A549 (cell line): Measurements from ENCODE around the gene PLCD3. TPM values are rescaled to one million over a fixed set of nuclear protein-coding genes. Genes with fewer than 3 reads are reported as not detected.

Source experiments
- ATOH8 ChIP-seq: fragments of 250-450 bp; sonication (Bioruptor Pico); IDR thresholded peaks from 2 replicates; pipeline ENCODE4 v1.5.0; 2020; ENCODE audit warnings: low read depth, mild to moderate bottlenecking, moderate library complexity
- CBX8 ChIP-seq: fragments of 200-600 bp; sonication (generic); IDR thresholded peaks from 2 replicates; pipeline ENCODE4 v1.6.1; 2016
- CHD2 ChIP-seq: fragments of 150-350 bp; IDR thresholded peaks from 2 replicates; pipeline ENCODE4 v1.6.1; 2014; ENCODE audit warnings: low read length; ENCODE audit not compliant: partially characterized antibody
- CTCF ChIP-seq: fragments of >200 bp; sonication (Bioruptor Twin); formaldehyde crosslinking; IDR thresholded peaks from 3 replicates; pipeline ENCODE4 v1.5.1; 2016
- EHF ChIP-seq: fragments of 250-450 bp; sonication (Bioruptor Pico); IDR thresholded peaks from 2 replicates; pipeline ENCODE4 v1.5.0; 2020; ENCODE audit warnings: mild to moderate bottlenecking
- EHMT2 ChIP-seq: fragments of 200-600 bp; sonication (generic); IDR thresholded peaks from 2 replicates; pipeline ENCODE4 v1.6.1; 2016; ENCODE audit warnings: antibody characterized with exemption, low read depth, mild to moderate bottlenecking, moderate library complexity
- ELK1 ChIP-seq: fragments of 150-350 bp; IDR thresholded peaks from 2 replicates; pipeline ENCODE4 v1.6.1; 2014; ENCODE audit warnings: low read depth, mild to moderate bottlenecking, low read length
- HMGXB4 ChIP-seq: fragments of 250-450 bp; sonication (Bioruptor Pico); IDR thresholded peaks from 2 replicates; pipeline ENCODE4 v1.5.0; 2021; ENCODE audit warnings: mild to moderate bottlenecking, moderate library complexity, borderline replicate concordance
- HOXA7 ChIP-seq: fragments of 250-450 bp; sonication (Bioruptor Pico); IDR thresholded peaks from 2 replicates; pipeline ENCODE4 v1.5.0; 2020; ENCODE audit warnings: mild to moderate bottlenecking, moderate library complexity
- HOXB5 ChIP-seq: fragments of 250-450 bp; sonication (Bioruptor Pico); IDR thresholded peaks from 2 replicates; pipeline ENCODE4 v1.5.0; 2020; ENCODE audit warnings: mild to moderate bottlenecking, moderate library complexity
- JUN ChIP-seq, 2 experiments: fragments of >200 bp; sonication (Bioruptor Twin); formaldehyde crosslinking; IDR thresholded peaks; 2 replicates in 1 of 2; 3 replicates in 1 of 2; pipeline ENCODE4 v1.6.1; 2016 to 2017
- JUNB ChIP-seq: fragments of >200 bp; sonication (Bioruptor Twin); formaldehyde crosslinking; IDR thresholded peaks from 2 replicates; pipeline ENCODE4 v1.6.1; 2016
- MAFK ChIP-seq: fragments of 450-650 bp; IDR thresholded peaks from 2 replicates; pipeline ENCODE4 v1.6.1; 2014; ENCODE audit not compliant: partially characterized antibody
- MAZ ChIP-seq: fragments of 150-350 bp; IDR thresholded peaks from 2 replicates; pipeline ENCODE4 v1.6.1; 2014; ENCODE audit warnings: antibody characterized with exemption, low read depth, low read length, borderline replicate concordance
- NFE2L2 ChIP-seq: fragments of 150-350 bp; conservative IDR thresholded peaks from 2 replicates; pipeline ENCODE4 v1.6.1; 2014; ENCODE audit warnings: low read length
- NR3C1 ChIP-seq: fragments of >200 bp; sonication (Bioruptor Twin); formaldehyde crosslinking; IDR thresholded peaks from 3 replicates; pipeline ENCODE4 v1.6.1; 2017
- POLR2A ChIP-seq: IDR thresholded peaks from 2 replicates; pipeline ENCODE4 v1.6.1; 2012; ENCODE audit warnings: mild to moderate bottlenecking, low read length
- RCOR1 ChIP-seq: fragments of 150-350 bp; IDR thresholded peaks from 2 replicates; pipeline ENCODE4 v1.6.1; 2014; ENCODE audit warnings: antibody characterized with exemption, low read length, low read depth
- REST ChIP-seq: fragments of 200-600 bp; sonication (generic); IDR thresholded peaks from 2 replicates; pipeline ENCODE4 v1.6.1; 2016; ENCODE audit warnings: antibody characterized with exemption, mild to moderate bottlenecking, moderate library complexity
- RNF2 ChIP-seq: fragments of 200-600 bp; sonication (generic); IDR thresholded peaks from 2 replicates; pipeline ENCODE4 v1.6.1; 2016; ENCODE audit warnings: low read depth, mild to moderate bottlenecking, antibody characterized with exemption, moderate library complexity, borderline replicate concordance
- SMC3 ChIP-seq: fragments of >200 bp; sonication (Bioruptor Twin); formaldehyde crosslinking; IDR thresholded peaks from 3 replicates; pipeline ENCODE4 v1.6.1; 2018; ENCODE audit warnings: inconsistent platforms
- SREBF2 ChIP-seq: fragments of 450-650 bp; IDR thresholded peaks from 2 replicates; pipeline ENCODE4 v1.6.1; 2014; ENCODE audit warnings: mild to moderate bottlenecking, moderate library complexity
- USF2 ChIP-seq: fragments of 450-650 bp; IDR thresholded peaks from 2 replicates; pipeline ENCODE4 v1.6.1; 2014; ENCODE audit warnings: antibody characterized with exemption
- ZC3H11A ChIP-seq: fragments of 450-650 bp; IDR thresholded peaks from 2 replicates; pipeline ENCODE4 v1.6.1; 2014; ENCODE audit warnings: antibody characterized with exemption, mild to moderate bottlenecking
- ZNF302 ChIP-seq: fragments of 250-450 bp; sonication (Bioruptor Pico); IDR thresholded peaks from 2 replicates; pipeline ENCODE4 v1.9.0; 2021; ENCODE audit warnings: inconsistent platforms, mild to moderate bottlenecking, moderate library complexity
- polyA plus RNA-seq, 4 experiments: library from polyadenylated mRNA; depleted of rRNA in 3 of 4; stranded (reverse); fragments of >200 nt; fragmentation: RNase III in 1 of 4; extraction: RNeasy Plus Mini Kit Qiagen cat#74134 plus additional on column Dnase treatment in 1 of 4; gene quantifications; 2 replicates in 3 of 4; 3 replicates in 1 of 4; pipeline ENCODE4 v1.2.3, GENCODE V29; 2011 to 2017

Gene PLCD3
- polyA plus RNA-seq, 2 of the 4 experiments (the other 2 are of a cell fraction) = 56.6 to 105 TPM

GRCh38 chr17:45132572-45133463 lies 503 bp upstream of the PLCD3 start (continued):
- TF ChIP-seq ATOH8 (0 out of 2 replicates have a peak, but pooled peaks have one; percentile 56), RCOR1 (no peak), HMGXB4 (CRISPR knock-in tag) (peak; percentile 57; the same call in 1 of the 2 replicates), MAZ (no peak), ZNF302 (CRISPR knock-in tag) (no peak), EHMT2 (no peak), JUNB (no peak), SREBF2 (no peak), RNF2 (no peak), JUN (IDR thresholded peaks at IDR 0.05) (peak in 1 of 2 experiments; percentile 90; a peak in 4 of 5 replicates), NFE2L2 (no peak), EHF (CRISPR knock-in tag) (0 out of 2 replicates have a peak, but pooled peaks have one; percentile 32), NR3C1 (no peak), ZC3H11A (no peak), CTCF (peak; percentile 90), USF2 (no peak), CBX8 (no peak), ELK1 (no peak), REST (no peak), CHD2 (no peak), POLR2A (peak; percentile 63), HOXB5 (CRISPR knock-in tag) (peak; percentile 59; the same call in 1 of the 2 replicates), MAFK (no peak), HOXA7 (CRISPR knock-in tag) (peak; percentile 59; the same call in 1 of the 2 replicates), SMC3 (peak; percentile 82)
